HG02970 (cell line): Measurements from ENCODE around the gene TBCD.

ENCODE experiments used
- ATAC-seq: cut with Tn5 transposase; IDR thresholded peaks from one replicate; pipeline ENCODE4 v1.9.1; 2021; ENCODE audit warnings: mild to moderate bottlenecking, moderate library complexity, moderate number of reproducible peaks; ENCODE audit not compliant: unreplicated experiment, low FRiP score

Gene TBCD

DNA sequence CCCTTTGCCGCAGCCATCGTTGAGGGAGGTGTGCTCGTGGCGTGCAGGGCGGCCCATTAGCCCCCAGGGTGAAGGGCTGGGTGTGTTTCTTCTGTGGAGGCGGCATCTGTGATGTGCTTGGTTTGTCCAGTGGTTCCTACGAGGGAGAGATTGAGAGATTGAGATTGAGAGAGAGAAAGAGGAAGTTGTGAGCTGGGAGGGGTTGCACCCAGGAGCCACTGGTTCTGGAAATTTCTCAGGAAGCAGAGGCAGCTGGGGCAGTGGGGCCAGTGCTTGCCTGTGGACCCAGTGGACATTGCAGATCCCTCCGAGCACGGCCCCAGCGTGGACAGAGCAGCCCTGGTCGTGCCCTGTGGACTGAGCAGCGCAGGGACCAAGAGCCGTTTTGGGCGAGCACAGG lies 160.0 kb downstream of the TBCD start:
- no peak for ATAC-seq

DNA sequence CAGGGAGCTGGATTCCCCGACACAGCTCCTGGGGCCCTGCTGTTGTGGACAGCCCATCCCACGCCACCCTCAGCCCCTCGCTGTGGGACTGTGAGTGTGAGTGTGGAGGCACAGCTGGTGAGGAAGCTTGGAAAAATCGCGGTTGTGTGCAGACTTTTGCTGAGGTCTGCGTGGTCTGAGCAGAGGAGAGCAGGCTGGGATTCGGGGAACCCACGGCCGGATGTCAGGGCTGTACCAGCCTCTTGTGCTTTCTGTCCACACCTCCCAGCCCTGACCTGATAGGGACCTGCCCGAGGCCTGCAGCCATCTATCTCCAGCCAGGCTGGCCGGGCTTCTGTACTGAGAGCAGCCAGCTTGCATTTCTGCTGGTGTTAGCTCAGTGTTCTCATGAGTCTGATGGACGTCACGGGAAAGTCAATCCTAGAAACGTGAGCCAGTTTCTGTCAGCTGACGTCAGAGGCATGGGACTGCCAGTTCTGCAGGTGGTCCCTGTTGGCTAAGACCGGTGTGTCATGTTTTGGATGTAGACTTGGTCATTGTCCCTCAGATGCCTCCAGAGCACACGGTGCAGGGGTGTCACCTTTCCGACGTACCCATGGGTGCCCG lies 160.7 kb downstream of the TBCD start:
- no peak for ATAC-seq

DNA sequence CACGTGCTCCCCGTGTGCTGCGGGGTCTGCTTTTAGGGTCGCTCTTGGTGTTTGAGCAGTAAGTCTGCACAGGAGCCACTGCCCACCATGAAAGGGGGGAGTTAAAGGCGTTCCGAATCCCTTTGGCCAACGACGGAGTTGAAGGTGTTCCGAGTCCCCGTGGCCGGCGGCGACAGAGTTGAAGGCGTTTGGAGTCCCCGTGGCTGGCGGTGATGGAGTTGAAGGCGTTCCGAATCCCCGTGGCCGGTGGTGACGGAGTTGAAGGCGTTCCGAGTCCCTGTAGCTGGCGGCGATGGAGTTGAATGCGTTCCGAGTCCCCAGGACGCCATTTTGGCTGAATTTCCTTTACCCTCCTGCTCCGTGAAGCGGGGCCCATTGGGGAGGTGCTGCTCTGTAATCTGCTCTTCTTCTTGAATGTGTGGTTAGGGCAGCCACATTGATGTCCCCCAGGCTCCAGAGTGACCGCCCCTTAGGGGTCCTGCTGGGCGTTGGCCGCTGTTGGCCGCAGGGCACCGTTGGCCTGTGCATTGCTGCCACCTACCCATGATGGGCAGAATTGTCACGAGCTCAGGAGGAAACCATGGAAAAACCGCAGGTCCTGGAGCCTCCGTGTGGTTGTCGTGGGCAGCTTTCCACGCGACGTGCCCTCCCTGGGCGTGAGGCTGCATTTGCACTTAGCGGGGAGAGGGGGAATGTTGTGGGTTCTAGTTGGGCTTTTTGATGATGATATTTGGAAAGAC lies 161.6 kb downstream of the TBCD start:
- no peak for ATAC-seq

DNA sequence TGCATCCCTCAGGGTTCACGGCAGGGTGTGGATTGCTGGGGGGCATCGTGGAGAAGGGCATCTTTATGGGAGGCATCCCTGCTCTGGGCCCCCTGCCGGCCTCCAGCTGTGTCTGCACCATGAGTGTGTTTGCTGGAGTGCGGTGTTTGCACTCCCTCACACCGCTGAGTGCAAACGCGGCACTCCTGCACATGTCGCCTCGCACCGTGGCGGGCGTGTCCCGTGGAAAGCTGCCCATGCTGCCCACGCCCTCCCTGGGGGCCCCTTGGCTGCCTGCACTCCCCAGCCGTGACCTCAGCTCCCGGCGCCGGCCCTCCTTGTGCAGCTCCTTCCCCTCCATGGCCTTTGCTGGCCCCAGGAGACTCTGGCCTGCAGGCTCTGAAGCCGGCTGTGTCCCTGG lies 162.5 kb downstream of the TBCD start:
- ATAC-seq: no peak

DNA sequence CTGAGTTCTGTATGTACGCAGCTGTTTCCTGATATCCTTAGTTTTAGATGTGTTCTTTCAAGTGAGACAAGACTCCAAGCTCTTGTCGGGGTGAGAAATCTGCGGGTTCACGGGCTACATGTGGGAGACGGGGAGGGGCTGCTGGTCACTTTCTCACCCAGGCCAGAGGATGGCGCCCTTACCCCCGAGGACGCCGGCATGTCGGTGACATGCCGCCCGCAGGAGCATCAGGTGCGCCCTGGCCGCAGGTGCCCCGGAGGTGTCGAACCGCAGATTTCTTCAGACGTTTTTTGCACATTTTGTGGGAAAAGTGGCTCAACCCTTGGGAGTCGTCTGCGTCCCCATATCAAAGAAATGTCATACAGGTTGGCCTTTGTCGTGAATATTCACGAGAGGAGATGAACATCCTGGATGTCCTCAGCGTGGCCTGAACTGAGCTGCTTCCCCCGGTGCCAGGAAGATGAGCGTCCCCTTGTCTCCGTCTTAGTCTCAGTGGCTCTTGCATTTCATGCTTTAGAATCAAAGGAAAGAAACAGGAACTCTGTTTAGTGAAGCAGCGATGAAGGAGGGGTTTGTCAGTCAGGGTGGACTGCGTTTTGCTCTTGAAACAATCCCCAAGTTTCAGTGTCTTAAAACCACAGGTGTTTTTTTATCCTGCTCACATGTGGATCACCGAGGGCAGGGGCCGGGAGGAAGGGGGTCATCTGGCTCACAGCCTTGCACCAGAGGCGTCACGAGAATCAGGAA lies 163.3 kb downstream of the TBCD start:
- ATAC-seq: no peak

DNA sequence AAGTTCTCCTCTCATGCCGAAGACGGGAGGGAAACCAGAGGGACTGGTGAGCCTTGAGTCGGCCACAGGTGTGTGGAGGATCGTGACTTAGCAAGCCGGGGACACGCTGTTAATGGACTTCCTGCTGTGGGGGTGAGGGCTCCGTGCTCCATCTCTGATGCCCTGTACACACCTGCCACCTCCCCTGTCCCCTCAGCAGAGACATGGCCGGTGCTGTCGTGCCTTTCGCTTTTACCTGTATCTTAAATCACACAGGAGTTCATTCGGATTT lies 163.8 kb downstream of the TBCD start:
- no peak for ATAC-seq

DNA sequence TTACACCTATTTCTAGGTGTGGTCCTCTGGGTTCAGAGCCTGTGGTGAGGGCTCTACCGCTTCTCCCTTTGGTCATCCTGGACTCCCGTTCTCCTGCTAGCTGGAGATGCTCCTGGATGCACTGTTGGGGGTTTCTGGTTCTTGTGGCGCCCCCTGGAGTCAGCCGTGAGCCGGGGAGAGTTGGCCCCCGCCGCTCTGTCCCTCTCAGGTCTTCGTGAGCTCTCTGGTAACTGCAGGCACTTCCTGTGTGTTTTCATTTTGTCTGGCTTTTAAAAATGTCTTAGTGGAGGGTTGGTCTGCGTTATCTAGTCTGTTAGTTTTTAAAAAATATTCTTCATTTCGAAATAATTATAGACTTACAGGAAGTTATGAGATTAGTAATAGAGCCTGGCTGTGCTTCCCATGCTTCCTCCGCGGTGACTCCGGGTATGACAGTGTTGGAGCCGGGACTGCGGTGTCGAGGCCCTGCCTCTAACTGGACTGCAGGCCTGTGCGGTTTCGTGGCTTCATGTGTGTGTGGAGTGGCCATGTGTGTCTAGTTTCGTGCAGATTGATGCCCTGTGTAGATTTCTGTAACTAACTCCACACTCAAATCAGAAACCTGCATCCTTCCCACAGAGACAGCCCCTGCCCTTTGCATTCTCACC lies 166.0 kb downstream of the TBCD start:
- ATAC-seq: no peak

DNA sequence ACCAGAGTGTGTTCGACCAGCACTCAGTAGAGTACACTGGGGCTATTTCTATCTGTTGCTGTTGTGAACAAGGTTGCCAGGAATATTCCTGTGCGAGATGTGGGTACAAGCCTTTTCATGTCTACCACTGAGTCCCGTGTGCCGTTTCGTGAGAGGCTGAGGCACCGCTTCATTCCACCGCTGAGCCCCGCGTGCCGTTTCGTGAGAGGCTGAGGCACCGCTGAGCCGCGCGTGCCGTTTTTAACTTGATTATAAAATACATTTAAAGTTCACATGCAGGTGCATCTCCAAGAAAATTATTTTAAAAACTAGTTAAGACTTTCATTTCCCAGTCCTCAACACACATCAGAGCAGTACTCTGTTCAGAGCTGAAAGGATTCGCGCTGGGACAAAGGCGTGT lies 166.6 kb downstream of the TBCD start:
- no peak for ATAC-seq

DNA sequence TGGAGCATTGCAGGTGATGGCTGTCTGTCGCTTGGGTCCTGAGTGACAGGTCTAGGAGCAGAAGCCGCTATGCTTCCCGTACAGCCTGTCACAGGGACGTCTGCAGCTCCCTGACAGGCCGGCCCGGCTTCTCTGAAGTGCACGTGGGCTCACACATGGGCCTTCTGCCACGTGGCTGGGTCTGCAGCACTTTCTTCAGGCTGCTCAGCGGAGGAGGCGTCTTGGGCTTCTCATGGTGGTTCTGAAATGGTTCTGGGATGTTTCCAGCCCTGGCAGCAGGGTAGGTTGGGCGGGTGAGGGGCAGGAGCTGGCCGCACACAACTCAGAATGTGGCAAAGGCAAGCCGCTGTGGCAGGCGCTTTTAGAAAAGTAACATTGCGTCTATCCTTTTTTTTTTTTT lies 168.3 kb downstream of the TBCD start:
- no peak for ATAC-seq

DNA sequence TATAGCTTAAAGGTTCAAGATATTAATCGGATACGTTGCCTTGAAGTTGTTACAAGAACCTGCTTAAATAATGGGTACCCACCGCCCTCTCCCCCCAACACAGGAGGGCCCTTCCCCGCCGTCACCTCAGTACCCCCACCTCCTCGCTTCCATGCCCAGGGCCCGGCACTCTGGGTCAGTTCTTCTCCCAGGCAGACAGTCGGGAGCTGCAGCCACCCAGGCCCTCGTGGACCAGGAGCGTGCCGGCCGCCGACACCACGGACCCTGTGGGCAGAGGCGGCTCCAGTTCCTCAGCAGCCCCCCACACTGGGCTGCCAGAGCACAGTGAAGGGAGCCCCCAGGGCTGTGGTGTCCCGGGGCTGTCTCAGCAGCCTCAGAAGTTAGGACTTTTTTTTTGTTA lies 168.8 kb downstream of the TBCD start:
- ATAC-seq: no peak

DNA sequence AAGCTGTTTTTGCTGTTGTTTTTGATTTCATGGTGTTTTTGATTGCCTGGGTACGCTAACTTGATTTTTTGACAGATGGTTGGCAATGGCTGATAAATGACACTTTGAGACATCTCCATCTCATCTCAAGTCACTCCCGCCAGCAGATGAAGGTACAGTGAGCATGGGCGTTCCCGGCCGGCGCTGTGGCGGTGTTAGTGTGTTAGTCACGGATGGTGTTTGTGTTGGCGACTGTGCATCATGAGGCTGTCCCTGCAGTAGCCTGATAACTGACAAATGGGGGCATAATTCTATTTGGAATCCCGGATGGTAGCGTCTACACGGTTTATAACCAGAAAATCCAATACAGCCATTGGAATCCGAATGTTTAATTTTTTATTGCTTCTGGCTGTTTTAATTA lies 169.6 kb downstream of the TBCD start:
- ATAC-seq: no peak

DNA sequence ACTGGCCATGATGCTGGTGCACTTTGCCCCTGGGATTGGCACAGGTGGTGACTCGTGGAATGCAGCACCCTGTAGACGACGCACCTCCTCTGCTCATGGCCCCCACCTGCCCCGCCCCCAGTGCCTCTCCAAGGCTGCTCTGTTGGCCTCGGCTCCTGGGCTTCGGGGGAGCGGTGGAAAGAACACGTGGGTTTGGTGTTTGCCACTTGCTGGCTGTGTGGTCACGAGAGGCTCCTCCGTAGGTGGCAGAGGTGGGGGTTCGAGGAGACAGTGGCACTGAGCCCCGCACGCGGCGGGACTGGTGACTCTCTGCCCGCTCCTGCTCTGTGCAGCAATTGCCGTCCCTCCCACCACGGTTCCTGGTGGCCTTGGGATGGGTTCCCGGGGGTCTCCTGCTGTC lies 170.8 kb downstream of the TBCD start:
- no peak for ATAC-seq

DNA sequence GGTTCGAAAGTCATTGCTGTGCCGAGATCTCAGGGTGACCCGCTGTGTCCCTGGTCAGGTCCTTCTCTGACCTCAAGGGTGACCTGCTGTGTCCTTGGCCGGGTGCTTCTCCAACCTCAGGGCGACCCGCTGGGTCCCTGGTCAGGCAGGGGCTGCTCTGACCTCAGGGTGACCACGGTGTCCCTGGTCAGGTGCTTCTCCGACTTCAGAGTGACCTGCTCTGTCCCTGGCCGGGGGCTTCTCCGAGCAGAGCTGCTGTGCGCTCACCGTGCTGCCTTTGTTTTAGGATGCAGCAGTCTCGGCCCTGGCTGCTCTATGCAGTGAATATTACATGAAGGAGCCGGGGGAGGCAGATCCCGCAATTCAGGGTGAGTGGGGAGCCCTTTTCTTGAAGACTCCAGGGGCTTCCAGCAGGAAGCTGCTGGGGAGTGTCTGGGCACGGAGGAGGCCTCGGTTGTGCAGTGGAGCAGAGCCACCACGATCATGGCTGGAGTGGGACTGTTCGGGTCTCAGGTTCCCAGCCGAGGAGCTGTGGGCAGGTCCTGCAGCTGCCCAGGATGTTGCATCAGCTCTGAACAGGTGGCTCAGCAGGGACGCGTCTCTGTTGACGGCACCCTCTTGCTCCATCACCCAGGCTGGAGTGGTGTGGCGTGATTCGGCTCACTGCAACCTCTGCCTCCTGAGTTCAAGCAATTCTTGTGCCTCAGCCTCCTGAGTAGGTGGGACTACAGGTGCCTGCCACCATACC lies 171.7 kb downstream of the TBCD start:
- no peak for ATAC-seq

DNA sequence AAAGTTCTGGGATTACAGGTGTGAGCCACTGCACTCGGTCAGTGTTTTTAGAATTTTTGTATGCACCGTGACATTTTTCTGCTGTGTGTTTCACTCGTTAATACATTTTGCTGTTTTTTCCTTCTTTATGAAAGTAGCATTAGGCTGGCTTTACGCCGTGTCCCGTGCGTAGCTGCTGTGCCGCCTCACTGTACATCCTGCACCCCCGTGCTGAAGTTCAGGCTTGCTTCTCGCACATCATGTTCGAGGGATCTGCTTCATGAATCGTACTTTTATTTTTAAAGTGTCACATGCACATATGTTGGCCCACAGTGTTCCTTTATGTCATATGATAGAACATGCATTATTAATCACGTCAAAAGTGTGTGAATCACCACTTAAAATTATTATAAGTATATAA lies 172.3 kb downstream of the TBCD start:
- no peak for ATAC-seq

DNA sequence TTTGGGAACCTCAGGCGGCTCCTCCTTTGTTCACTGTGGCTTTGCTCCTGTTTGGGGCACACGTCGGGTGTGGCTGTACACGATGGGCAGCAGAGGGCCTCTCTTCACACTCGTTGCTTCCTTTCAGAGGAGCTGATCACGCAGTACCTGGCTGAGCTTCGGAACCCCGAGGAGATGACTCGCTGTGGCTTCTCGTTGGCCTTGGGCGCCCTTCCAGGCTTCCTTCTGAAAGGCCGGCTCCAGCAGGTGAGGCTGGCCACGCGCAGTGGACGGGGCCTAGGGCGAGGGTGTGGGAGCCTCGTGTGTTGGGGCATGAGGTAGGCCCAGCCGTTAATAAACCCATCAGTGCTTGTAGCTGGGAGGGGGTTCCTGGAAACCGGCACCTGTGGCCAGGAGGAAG lies 172.9 kb downstream of the TBCD start:
- ATAC-seq: no peak

DNA sequence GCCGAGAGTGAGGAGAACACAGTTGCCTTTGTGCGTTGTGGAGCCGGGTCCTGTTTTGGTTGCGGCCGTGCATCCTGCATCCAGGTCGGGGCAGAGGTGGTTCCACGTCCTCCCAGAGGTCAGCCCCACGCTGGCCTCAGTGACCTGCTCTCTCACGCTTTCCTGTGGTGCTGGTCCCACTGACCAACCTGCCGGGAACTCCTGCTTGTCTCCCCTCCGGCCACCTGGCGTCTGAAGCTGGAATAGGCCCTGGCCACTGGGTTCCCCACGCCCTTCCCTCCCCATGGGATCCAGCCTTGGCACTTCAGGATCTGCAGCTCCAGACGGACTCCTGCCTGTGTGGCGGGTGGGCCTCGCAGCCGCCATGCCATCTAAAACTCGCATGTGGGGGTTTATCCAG lies 173.5 kb downstream of the TBCD start:
- no peak for ATAC-seq

DNA sequence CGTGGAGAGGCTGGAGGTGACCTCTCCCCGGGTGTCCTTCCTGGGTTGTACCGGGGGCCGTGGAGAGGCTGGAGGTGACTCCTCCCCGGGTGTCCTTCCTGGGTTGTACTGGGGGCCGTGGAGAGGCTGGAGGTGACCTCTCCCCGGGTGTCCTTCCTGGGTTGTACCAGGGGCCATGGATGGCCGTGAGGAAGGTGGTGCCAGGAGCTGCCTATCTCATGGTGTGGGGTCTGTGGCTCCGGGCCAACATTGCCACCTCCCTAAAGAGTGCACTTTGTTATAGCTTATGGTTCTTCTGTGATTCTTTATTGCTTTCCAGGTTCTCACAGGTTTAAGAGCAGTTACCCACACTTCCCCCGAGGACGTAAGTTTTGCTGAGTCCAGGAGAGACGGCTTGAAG lies 174.2 kb downstream of the TBCD start:
- no peak for ATAC-seq

DNA sequence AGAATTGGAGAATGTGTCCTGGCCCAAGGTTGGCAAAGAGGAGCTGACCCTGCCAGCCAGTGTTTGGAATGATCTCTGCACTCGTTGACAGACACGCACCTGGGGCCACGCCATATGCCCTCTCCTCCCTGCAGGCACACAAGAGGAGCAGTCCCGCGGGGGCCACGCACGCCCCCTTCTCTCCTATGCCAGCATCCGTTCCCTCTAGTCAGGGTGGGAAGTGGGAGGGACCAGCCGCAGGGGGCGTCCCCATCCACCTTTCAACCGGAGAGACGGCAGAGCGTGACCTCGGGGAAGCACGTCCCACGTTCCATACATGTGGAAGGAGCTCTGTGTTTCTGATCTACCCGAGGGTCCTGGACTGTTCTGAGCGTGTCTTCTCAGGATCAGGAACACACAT lies 174.9 kb downstream of the TBCD start:
- ATAC-seq: no peak

DNA sequence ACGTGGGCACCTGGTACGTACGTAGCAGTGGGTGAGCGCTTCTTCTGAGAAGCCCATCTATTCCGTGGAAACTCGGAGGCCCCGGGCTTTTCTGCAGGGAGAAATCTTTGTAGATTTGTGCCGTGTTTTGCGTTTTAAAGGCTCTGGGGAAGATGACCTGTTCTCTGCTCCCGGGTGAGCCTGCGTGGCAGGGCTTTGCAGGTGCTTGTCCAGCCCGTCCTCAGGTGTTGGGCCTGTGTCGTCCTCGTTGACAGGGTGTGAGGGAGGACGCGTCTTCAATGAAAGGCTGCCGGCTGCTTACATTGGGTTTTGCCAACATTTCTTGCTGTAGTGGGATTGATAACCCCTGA lies 175.4 kb downstream of the TBCD start:
- ATAC-seq: no peak

DNA sequence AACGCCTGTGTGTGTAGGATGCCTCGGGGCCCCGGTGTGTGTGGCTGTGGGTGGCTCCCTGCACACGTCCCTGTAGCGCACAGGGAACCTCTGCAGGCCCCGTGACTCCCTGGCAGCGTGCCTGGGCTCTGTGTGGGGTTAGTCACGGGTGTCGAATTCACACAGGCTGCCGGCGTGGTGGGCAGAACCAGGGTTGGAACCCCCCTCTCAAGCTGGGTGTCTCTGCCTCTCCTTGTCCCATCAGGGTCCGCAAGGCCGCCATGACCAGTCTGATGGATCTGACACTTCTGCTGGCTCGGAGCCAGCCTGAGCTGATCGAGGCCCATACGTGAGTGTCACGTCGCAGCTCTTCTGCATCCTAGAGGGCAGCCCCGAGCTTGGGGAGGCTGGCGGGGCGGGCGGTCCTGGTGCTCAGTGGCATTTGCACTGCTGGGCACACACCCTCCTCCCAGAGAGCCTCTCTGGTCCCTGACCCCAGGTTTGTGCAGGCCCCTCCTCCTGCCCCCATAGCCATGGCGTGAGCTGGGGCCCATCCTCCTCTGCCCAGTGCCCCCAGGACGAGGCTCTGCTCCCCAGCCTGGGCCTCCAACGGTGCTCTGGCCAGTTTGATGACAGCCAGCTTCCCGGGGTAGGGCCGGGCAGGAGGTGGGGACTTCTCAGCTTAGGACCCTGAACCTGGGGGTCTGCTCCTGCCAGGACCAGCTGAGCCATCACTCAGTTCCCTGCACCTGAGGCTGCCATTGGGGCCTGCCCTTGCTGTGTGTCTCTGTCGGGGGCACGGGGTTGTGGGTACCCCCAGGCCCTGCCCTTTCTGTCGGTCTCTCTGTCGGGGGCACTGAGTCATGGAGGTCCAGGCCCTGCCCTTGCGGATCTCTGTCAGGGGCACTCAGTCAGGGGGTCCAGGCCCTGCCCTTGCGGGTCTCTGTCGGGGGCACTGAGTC lies 176.1 kb downstream of the TBCD start:
- no peak for ATAC-seq
